SK-N-SH (cell line): Measurements from ENCODE around the gene BIN2. TPM values are rescaled to one million over a fixed set of nuclear protein-coding genes. Genes with fewer than 3 reads are reported as not detected.
"Not testable (repeated sequence)": the region's sequence is repeated elsewhere in the genome, so short reads cannot be mapped to it uniquely, and the experiment has no call there.

ENCODE experiments used
- CTCF ChIA-PET: fragments of 300-600, 350-600 bp; formaldehyde crosslinking; extraction: SDS; loops from one replicate; lab custom pipeline; 2021; lab: Yijun Ruan, JAX
- POLR2A ChIA-PET: fragments of 350-600 bp; sonication (Branson Sonifier 250); formaldehyde crosslinking; extraction: SDS; loops from one replicate; lab custom pipeline; 2020; ENCODE audit warnings: antibody characterized with exemption, inconsistent platforms; lab: Yijun Ruan, JAX
- DNase-seq: peaks from one replicate; pipeline ENCODE4 v3.0.0; 2012
- H2AFZ ChIP-seq: fragments of 200-600 bp; sonication (generic); 2 replicates; pipeline ENCODE4 v1.8.1; 2016; ENCODE audit warnings: antibody characterized with exemption, mild to moderate bottlenecking, low read depth
- H3F3A ChIP-seq: fragments of 200-600 bp; sonication (generic); replicated peaks from 2 replicates; pipeline ENCODE3; 2016; ENCODE audit warnings: antibody characterized with exemption, mild to moderate bottlenecking; ENCODE audit not compliant: insufficient read depth
- H3K27ac ChIP-seq, 2 experiments: fragments of 200-500 bp in 1 of 2; fragments of 200-600 bp in 1 of 2; sonication (Bioruptor generic) in 1 of 2; sonication (generic), shearing (Covaris generic) in 1 of 2; 2 replicates each; pipeline versions ENCODE4 v1.5.1 to v1.6.1; 2014 to 2016; ENCODE audit warnings: low read depth in 2 of 2, inconsistent platforms in 1 of 2, low read length in 1 of 2, mild to moderate bottlenecking in 1 of 2, mixed read lengths in 1 of 2
- H3K27me3 ChIP-seq: fragments of 200-600 bp; sonication (generic), shearing (Covaris generic); 2 replicates; pipeline ENCODE4 v1.6.1; 2016; ENCODE audit warnings: mixed run types; ENCODE audit not compliant: insufficient read depth
- H3K36me3 ChIP-seq, 2 experiments: fragments of 200-500 bp in 1 of 2; fragments of 200-600 bp in 1 of 2; sonication (Bioruptor generic) in 1 of 2; sonication (generic) in 1 of 2; replicated peaks in 1 of 2; 2 replicates each; pipeline versions ENCODE3 to v1.5.1; 2014 to 2016; ENCODE audit warnings: low read length in 1 of 2, mild to moderate bottlenecking in 1 of 2; ENCODE audit not compliant: insufficient read depth in 2 of 2, control insufficient read depth in 1 of 2
- H3K4me1 ChIP-seq, 2 experiments: fragments of 200-500 bp in 1 of 2; fragments of 200-600 bp in 1 of 2; sonication (Bioruptor generic) in 1 of 2; sonication (generic), shearing (Covaris generic) in 1 of 2; 2 replicates each; pipeline versions ENCODE4 v1.5.1 to v1.6.1; 2014 to 2016; ENCODE audit warnings: low read depth in 1 of 2, low read length in 1 of 2, mixed run types in 1 of 2; ENCODE audit not compliant: insufficient read depth in 2 of 2, control insufficient read depth in 1 of 2
- H3K4me2 ChIP-seq: fragments of 200-600 bp; sonication (generic), shearing (Covaris generic); 2 replicates; pipeline ENCODE4 v1.6.1; 2017; ENCODE audit warnings: mixed run types
- H3K4me3 ChIP-seq, 2 experiments: fragments of 200-500 bp in 1 of 2; fragments of 200-600 bp in 1 of 2; sonication (Bioruptor generic) in 1 of 2; sonication (generic), shearing (Covaris generic) in 1 of 2; 2 replicates each; pipeline versions ENCODE4 v1.5.1 to v1.8.1; 2014 to 2016; ENCODE audit warnings: low read depth in 2 of 2, inconsistent platforms in 1 of 2, low read length in 1 of 2, mild to moderate bottlenecking in 1 of 2, mixed read lengths in 1 of 2, moderate library complexity in 1 of 2
- H3K79me2 ChIP-seq: fragments of 200-600 bp; sonication (generic); 2 replicates; pipeline ENCODE4 v1.8.1; 2017; ENCODE audit warnings: mild to moderate bottlenecking; ENCODE audit not compliant: insufficient read depth
- H3K9ac ChIP-seq: fragments of 200-600 bp; sonication (generic); 2 replicates; pipeline ENCODE4 v1.6.1; 2017; ENCODE audit warnings: mixed run types
- H3K9me2 ChIP-seq: fragments of 200-600 bp; sonication (generic); 2 replicates; pipeline ENCODE4 v1.6.1; 2017; ENCODE audit warnings: mixed run types
- H3K9me3 ChIP-seq: fragments of 200-600 bp; sonication (generic); 2 replicates; pipeline ENCODE4 v1.6.1; 2017; ENCODE audit warnings: mixed run types, mild to moderate bottlenecking, moderate library complexity
- H4K20me1 ChIP-seq: fragments of 200-600 bp; sonication (generic); 2 replicates; pipeline ENCODE4 v1.6.1; 2017; ENCODE audit warnings: mild to moderate bottlenecking, mixed run types; ENCODE audit not compliant: insufficient read depth
- EP300 ChIP-seq, 2 experiments: IDR thresholded peaks; 2 replicates each; pipeline versions ENCODE4 v1.4.0 to v1.6.1; 2012; ENCODE audit warnings: borderline replicate concordance in 1 of 2, low read depth in 1 of 2, low read length in 1 of 2
- FOSL2 ChIP-seq: IDR thresholded peaks from 2 replicates; pipeline ENCODE4 v1.4.0; 2012; ENCODE audit warnings: low read depth, mild to moderate bottlenecking, moderate library complexity, borderline replicate concordance
- FOXM1 ChIP-seq: IDR thresholded peaks from 2 replicates; pipeline ENCODE4 v1.4.0; 2012; ENCODE audit warnings: low read depth, mild to moderate bottlenecking
- GABPA ChIP-seq: IDR thresholded peaks from 2 replicates; pipeline ENCODE4 v1.4.0; 2012; ENCODE audit warnings: low read depth, mild to moderate bottlenecking
- JUND ChIP-seq: IDR thresholded peaks from 2 replicates; pipeline ENCODE4 v1.4.0; 2012
- MAX ChIP-seq: IDR thresholded peaks from 2 replicates; pipeline ENCODE4 v1.4.0; 2012; ENCODE audit warnings: low read depth
- NFIC ChIP-seq: IDR thresholded peaks from 2 replicates; pipeline ENCODE4 v1.4.0; 2012; ENCODE audit warnings: borderline replicate concordance
- POLR2AphosphoS5 ChIP-seq: IDR thresholded peaks from 2 replicates; pipeline ENCODE4 v1.6.1; 2012; ENCODE audit warnings: low read depth, low read length
- REST ChIP-seq: IDR thresholded peaks from 2 replicates; pipeline ENCODE4 v1.6.1; 2012; ENCODE audit warnings: mild to moderate bottlenecking, low read depth, low read length, moderate library complexity
- RFX5 ChIP-seq: IDR thresholded peaks from 2 replicates; pipeline ENCODE4 v1.6.1; 2012; ENCODE audit warnings: mild to moderate bottlenecking, improper control_type of control experiment, low read length
- SIN3A ChIP-seq: IDR thresholded peaks from 2 replicates; pipeline ENCODE4 v1.6.1; 2012; ENCODE audit warnings: low read depth, mild to moderate bottlenecking, low read length, moderate library complexity, borderline replicate concordance
- SMC3 ChIP-seq: IDR thresholded peaks from 2 replicates; pipeline ENCODE4 v1.6.1; 2012; ENCODE audit warnings: low read depth, low read length, improper control_type of control experiment
- TAF1 ChIP-seq: IDR thresholded peaks from 2 replicates; pipeline ENCODE4 v1.6.1; 2012; ENCODE audit warnings: low read depth, mild to moderate bottlenecking, low read length, moderate library complexity, borderline replicate concordance
- TCF12 ChIP-seq: IDR thresholded peaks from 2 replicates; pipeline ENCODE4 v1.4.0; 2012
- YY1 ChIP-seq: IDR thresholded peaks from 2 replicates; pipeline ENCODE4 v1.4.0; 2012; ENCODE audit warnings: low read depth, mild to moderate bottlenecking
- WGBS: methylation state at CpG from one replicate; pipeline ENCODE4 v1.1.6; 2017; ENCODE audit warnings: low lambda C conversion rate; 5-methylcytosine and 5-hydroxymethylcytosine counted together
- polyA plus RNA-seq, 3 experiments: library from polyadenylated mRNA; depleted of rRNA; stranded (reverse); fragments of >200 nt; gene quantifications; 2 replicates each; pipeline ENCODE4 v1.2.3, GENCODE V29; 2012
- TF ChIP-seq, protein P1 (sequence below): fragments of 200-600 bp; sonication (generic); IDR thresholded peaks from 2 replicates; pipeline ENCODE4 v1.6.1; 2017; ENCODE audit warnings: antibody characterized with exemption, mild to moderate bottlenecking, moderate library complexity
- TF ChIP-seq, protein P2 (sequence below): IDR thresholded peaks from 2 replicates; pipeline ENCODE4; 2012

Gene BIN2
- polyA plus RNA-seq, 1 of the 3 experiments (the other 2 are of a cell fraction), result not detected

GRCh38 chr12:51272810-51273209 is 51.2 kb downstream of the BIN2 start:
- 90% methylated on average over 7 of the region's 7 CpGs for WGBS
- H3K27ac ChIP-seq, DNase-seq, H3K9me3 ChIP-seq, H3K9ac ChIP-seq, H3K36me3 ChIP-seq, H4K20me1 ChIP-seq, H3K79me2 ChIP-seq, H3K27me3 ChIP-seq, H3K4me3 ChIP-seq, POLR2A ChIA-PET, H2AFZ ChIP-seq, H3K4me2 ChIP-seq, H3K4me1 ChIP-seq, H3K9me2 ChIP-seq: not testable (repeated sequence)
- CTCF ChIA-PET, result interaction anchor here (1.0 kb wide), 1 partner anchor 68 kb away, joined by 3 read pairs; no protein-coding TSS in a partner anchor
- peaks cover 10% of the 10 kb centered on the region for H3F3A ChIP-seq

DNA sequence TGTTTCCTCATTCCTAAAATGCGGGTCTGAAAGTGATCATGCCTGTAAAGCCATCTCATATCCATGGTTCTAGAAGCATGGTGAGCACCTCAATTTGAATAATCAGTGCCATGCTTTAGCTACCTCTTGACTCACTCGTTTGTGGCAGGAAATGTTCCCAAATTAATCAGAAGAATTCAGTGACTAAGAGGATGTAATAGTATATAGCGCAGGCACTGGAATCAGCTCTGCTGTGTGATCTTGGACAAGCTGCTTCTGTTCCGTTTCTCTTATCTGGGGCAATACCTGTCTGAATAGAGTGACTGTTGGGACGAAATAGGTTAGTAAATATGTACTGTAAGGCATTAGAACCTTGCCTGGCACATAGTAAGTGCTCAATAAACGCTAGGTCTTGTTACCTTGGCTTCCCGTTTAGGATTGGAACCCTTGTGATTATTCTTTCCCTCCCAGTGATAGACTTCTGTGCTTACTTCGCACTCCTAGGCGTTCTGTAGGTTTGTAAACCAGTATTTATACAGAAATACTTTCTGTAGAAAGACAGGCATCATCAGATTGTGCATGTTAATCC is 52.9 kb downstream of the BIN2 start:
- peak overlapping the region; percentile 86 for H3K4me2 ChIP-seq
- peak overlapping the region; percentile 90 for H3K9ac ChIP-seq
- H3K79me2 ChIP-seq, result peaks cover 4% of the 10 kb centered on the region; the same call in 1 of the 2 replicates
- peaks cover 0 to 2% of the 10 kb centered on the region in 2 experiments; a peak in 1 of 4 replicates for H3K4me1 ChIP-seq
- H4K20me1 ChIP-seq, result no peaks in the 10 kb centered on the region
- POLR2A ChIA-PET, result interaction anchor here (1.5 kb wide), 1 partner anchor 32 kb away, joined by 3 read pairs; the partner anchor contains the start of gene DAZAP2
- H3F3A ChIP-seq, result peaks cover 10% of the 10 kb centered on the region
- peak overlapping the region; percentile 60 to 86 for H3K4me3 ChIP-seq
- TF ChIP-seq, protein P1, sequence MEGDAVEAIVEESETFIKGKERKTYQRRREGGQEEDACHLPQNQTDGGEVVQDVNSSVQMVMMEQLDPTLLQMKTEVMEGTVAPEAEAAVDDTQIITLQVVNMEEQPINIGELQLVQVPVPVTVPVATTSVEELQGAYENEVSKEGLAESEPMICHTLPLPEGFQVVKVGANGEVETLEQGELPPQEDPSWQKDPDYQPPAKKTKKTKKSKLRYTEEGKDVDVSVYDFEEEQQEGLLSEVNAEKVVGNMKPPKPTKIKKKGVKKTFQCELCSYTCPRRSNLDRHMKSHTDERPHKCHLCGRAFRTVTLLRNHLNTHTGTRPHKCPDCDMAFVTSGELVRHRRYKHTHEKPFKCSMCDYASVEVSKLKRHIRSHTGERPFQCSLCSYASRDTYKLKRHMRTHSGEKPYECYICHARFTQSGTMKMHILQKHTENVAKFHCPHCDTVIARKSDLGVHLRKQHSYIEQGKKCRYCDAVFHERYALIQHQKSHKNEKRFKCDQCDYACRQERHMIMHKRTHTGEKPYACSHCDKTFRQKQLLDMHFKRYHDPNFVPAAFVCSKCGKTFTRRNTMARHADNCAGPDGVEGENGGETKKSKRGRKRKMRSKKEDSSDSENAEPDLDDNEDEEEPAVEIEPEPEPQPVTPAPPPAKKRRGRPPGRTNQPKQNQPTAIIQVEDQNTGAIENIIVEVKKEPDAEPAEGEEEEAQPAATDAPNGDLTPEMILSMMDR, result no peak
- TF ChIP-seq GABPA, result no peak
- TF ChIP-seq EP300 (IDR thresholded peaks at IDR 0.05; ENCODE audit: borderline replicate concordance in 1 of 2, low read depth in 1 of 2, low read length in 1 of 2), result peak in 1 of 2 experiments; percentile 29; a peak in 1 of 4 replicates
- TF ChIP-seq JUND, result peak; percentile 66
- peak; percentile 81 for TF ChIP-seq FOSL2
- TF ChIP-seq, protein P2, sequence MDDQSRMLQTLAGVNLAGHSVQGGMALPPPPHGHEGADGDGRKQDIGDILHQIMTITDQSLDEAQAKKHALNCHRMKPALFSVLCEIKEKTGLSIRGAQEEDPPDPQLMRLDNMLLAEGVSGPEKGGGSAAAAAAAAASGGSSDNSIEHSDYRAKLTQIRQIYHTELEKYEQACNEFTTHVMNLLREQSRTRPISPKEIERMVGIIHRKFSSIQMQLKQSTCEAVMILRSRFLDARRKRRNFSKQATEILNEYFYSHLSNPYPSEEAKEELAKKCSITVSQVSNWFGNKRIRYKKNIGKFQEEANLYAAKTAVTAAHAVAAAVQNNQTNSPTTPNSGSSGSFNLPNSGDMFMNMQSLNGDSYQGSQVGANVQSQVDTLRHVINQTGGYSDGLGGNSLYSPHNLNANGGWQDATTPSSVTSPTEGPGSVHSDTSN, result peak; percentile 7; the same call in 1 of the 2 replicates
- TF ChIP-seq POLR2AphosphoS5, result peak; percentile 68; the same call in 1 of the 2 replicates
- TF ChIP-seq TCF12, result peak; percentile 67; the same call in 1 of the 2 replicates
- TF ChIP-seq FOXM1, result no peak
- no peak for TF ChIP-seq TAF1
- TF ChIP-seq REST, result no peak
- TF ChIP-seq MAX, result peak; percentile 85
- TF ChIP-seq NFIC, result 0 out of 2 replicates have a peak, but pooled peaks have one; percentile 20
- no peak for TF ChIP-seq RFX5
- 0 out of 2 replicates have a peak, but pooled peaks have one; percentile 53 for TF ChIP-seq YY1
- no peak for TF ChIP-seq SMC3
- TF ChIP-seq SIN3A, result no peak; the same call in 1 of the 2 replicates
- TF ChIP-seq, all 33 proteins: peak for 9
- 27% methylated on average over 9 of the region's 9 CpGs for WGBS
- no peaks in the 10 kb centered on the region for H3K36me3 ChIP-seq
- DNase-seq, result no peak
- peak overlapping the region; percentile 89; the same call in 1 of the 2 replicates for H2AFZ ChIP-seq
- no peaks in the 10 kb centered on the region for H3K27me3 ChIP-seq
- no peaks in the 10 kb centered on the region for H3K9me2 ChIP-seq
- peak overlapping the region in 1 of 2 experiments; percentile 93; a peak in 2 of 4 replicates for H3K27ac ChIP-seq
- H3K9me3 ChIP-seq, result no peaks in the 10 kb centered on the region
- CTCF ChIA-PET, result interaction anchor here (0.6 to 2.5 kb wide), 12 partner anchors 11 to 763 kb away, joined by 3 to 51 read pairs (median 4); partner anchors contain the start of genes POU6F1 and SLC4A8
